Activated naive CD8-positive, alpha-beta T cell (primary cell): ENCODE data around the gene FETUB.

Experiments used
- H3K27ac Mint-ChIP-seq: one replicate; pipeline ENCODE4 v1.8.0; 2021; ENCODE audit warnings: mixed read lengths
- H3K27me3 Mint-ChIP-seq: one replicate; pipeline ENCODE4 v1.8.0; 2021; ENCODE audit warnings: mixed read lengths
- H3K36me3 Mint-ChIP-seq: one replicate; pipeline ENCODE4 v1.8.0; 2021; ENCODE audit warnings: mixed read lengths
- H3K4me1 Mint-ChIP-seq: one replicate; pipeline ENCODE4 v1.8.0; 2021; ENCODE audit warnings: low read depth, mixed read lengths
- H3K4me3 Mint-ChIP-seq: one replicate; pipeline ENCODE4 v1.8.0; 2021; ENCODE audit warnings: mild to moderate bottlenecking, mixed read lengths
- H3K9me3 Mint-ChIP-seq: one replicate; pipeline ENCODE4 v1.8.0; 2021; ENCODE audit warnings: low read depth, mixed read lengths

The FETUB gene, protein sequence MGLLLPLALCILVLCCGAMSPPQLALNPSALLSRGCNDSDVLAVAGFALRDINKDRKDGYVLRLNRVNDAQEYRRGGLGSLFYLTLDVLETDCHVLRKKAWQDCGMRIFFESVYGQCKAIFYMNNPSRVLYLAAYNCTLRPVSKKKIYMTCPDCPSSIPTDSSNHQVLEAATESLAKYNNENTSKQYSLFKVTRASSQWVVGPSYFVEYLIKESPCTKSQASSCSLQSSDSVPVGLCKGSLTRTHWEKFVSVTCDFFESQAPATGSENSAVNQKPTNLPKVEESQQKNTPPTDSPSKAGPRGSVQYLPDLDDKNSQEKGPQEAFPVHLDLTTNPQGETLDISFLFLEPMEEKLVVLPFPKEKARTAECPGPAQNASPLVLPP

DNA sequence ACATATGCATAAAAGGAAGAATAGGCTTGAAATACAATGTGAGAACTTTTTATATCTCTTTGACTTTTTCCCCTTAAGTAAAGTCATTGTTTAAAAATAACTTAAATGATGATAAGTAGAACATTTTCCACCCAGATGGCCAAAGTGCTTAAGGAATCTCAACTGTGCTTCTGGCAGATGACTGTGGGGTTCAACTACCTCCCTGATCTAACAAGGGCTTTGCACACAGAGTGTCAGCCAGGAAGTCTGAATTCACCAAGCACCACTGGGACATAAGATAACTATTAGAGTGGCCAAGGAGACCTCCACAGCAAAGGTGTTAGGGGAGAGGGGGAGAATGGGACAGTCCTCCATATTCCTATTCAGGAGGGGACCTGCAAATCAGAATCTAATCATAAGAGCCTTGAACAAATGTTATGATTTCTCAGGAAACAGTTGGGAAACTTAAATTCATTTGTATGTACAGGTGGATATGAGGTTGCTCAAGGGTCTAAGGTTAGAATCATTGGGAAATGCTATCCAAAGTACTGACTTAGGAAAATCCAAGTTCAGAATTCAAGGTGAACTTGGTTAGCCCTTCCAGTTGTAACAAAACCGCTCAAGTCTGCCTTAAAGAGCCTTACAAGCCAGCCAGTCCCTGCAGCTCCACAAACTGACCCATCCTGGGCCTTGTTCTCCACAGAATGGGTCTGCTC, at the start of gene FETUB:
FETUB (plus strand) TSS at position 622 of the 695 bp plus-strand sequence; CDS start at position 684, 62 bp downstream.
- Mint-ChIP-seq H3K4me1 (peaks cover 23% of the 10 kb centered on the region), H3K9me3 (no peaks in the 10 kb centered on the region), H3K27ac (no peak within 1 kb of the TSS), H3K36me3 (no peaks in the 10 kb centered on the region), H3K4me3 (no peak within 1 kb of the TSS), H3K27me3 (peaks cover 3% of the 10 kb centered on the region)

DNA sequence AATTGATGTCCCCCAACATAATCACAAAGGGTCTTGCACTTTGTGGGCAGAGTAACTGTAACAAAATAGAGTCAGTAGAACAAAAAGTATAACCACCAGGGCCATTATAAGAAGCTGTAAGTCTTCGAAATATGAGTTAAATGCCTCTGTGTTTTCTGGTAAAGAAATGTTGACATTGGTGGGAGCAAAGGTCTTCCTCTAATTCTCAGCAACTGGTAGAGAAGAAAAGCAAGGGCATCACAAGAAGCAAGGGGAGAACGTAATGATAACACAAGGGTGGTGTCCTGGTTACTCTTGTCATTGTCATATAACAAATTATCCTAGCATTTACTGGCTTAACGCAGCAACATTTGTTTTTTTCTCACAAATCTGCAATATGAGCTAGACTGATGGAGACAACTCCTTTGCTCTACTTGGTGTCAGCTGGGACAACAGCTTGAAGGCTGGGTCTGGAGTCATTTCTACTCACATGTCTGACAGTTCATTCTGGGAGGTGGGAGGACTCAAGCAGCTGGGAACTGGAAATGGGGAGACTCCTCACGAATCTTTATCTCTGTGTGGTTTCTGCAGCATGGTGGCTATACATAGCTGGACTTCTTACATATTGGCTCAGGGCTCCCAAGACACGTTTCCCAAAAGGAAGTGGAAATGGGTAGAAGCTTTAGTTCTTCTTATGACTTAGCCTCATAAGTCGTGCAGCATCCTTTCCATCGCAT, 49.5 kb upstream of the FETUB start:
- peak overlapping the region; percentile 9 for H3K27ac Mint-ChIP-seq

DNA sequence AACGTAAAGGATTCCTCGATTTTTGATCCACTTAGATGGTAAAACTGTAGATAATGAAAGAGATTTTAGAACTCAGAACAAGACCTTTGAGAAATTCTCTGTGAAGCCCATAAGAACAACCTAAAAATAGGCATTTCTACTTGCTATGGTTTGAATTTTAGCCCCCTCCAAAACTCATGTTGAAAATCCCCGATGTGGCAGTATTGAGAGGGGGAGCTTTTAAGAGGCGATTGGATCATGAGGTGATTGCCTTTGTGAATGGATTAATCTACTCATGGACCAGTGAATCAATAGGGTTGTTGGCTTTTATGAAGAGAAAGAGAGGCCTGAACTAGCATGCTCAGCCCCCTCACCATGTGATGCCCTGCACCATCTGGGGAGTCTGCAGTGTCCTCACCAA, 47.5 kb upstream of the FETUB start:
- peaks cover 22% of the 10 kb centered on the region for H3K4me1 Mint-ChIP-seq
- no peaks in the 10 kb centered on the region for H3K9me3 Mint-ChIP-seq
- H3K36me3 Mint-ChIP-seq, result no peaks in the 10 kb centered on the region
- H3K27me3 Mint-ChIP-seq, result peaks cover 2% of the 10 kb centered on the region
- no peak overlapping the region for H3K27ac Mint-ChIP-seq
- H3K4me3 Mint-ChIP-seq, result no peak overlapping the region

More for the DNA sequence above, 49.5 kb upstream of the FETUB start:
- Mint-ChIP-seq H3K36me3 (no peaks in the 10 kb centered on the region), H3K9me3 (no peaks in the 10 kb centered on the region), H3K27me3 (peaks cover 2% of the 10 kb centered on the region), H3K4me3 (no peak overlapping the region), H3K4me1 (peaks cover 22% of the 10 kb centered on the region)

GRCh38 chr3:186593862-186594261, 46.3 kb upstream of the FETUB start:
- H3K27me3 Mint-ChIP-seq, result peaks cover 2% of the 10 kb centered on the region
- no peaks in the 10 kb centered on the region for H3K9me3 Mint-ChIP-seq
- H3K27ac Mint-ChIP-seq, result no peak overlapping the region
- no peak overlapping the region for H3K4me3 Mint-ChIP-seq
- peaks cover 16% of the 10 kb centered on the region for H3K4me1 Mint-ChIP-seq
- H3K36me3 Mint-ChIP-seq, result no peaks in the 10 kb centered on the region

- Mint-ChIP-seq H3K27me3 (peaks cover 2% of the 10 kb centered on the region), H3K9me3 (no peaks in the 10 kb centered on the region), H3K27ac (no peak overlapping the region), H3K4me1 (peaks cover 14% of the 10 kb centered on the region), H3K4me3 (no peak overlapping the region), H3K36me3 (no peaks in the 10 kb centered on the region)
Observed at GRCh38 chr3:186594591-186595113, 45.5 kb upstream of the FETUB start.

DNA sequence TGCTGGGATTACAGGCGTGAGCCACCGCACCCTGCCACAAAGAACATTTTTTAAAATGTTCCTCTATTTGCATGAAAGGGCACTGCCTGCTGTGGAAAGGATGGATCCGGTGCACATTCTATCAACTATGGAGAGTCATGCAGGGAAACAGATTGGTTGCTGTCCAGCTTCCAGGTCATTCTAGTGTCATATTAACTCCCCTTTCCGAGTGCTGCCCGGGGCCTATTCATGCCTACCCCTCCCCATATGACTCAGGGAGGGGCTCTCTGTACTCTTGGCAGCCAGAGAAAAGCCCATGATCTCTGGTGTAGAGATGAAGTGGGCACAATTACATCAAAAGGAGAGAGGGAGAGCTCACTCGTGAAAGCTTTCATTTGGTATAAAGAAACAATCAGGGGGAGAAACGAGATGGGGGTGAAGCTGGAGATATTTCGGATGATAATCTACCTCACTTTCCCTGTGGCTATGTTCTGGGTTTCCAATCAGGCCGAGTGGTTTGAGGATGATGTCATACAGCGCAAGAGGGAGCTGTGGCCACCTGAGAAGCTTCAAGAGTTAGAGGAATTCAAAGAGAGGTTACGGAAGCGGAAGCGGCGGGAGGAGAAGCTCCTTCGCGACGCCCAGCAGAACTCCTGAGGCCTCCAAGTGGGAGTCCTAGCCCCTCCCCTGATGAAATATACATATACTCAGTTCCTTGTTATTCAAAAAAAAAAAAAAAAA, 43.5 kb upstream of the FETUB start:
- H3K4me3 Mint-ChIP-seq, result no peak overlapping the region

GRCh38 chr3:186598108-186598784, 42.0 kb upstream of the FETUB start:
- H3K4me3 Mint-ChIP-seq, result no peak overlapping the region

More for the DNA sequence above, 43.5 kb upstream of the FETUB start:
- Mint-ChIP-seq H3K4me1 (no peaks in the 10 kb centered on the region), H3K9me3 (no peaks in the 10 kb centered on the region), H3K27ac (no peak overlapping the region), H3K27me3 (peaks cover 2% of the 10 kb centered on the region), H3K36me3 (no peaks in the 10 kb centered on the region)

DNA sequence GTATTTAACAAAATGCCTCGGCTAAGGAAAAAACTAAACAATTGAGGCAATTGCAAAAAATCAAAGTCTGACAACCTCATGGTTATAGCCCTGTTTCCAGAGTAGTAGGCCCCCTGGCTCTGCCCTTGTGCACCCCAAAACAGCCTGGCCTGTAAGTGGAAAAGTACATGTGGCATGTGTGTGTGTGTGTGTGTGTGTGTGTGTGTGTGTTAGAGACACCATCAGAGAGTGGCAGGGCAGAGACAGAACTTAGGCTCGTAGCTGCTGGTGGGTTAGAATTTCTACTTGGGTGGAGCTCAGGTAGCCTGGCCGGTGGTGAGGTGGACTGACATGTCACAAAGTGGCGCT, 41.4 kb upstream of the FETUB start:
- no peaks in the 10 kb centered on the region for H3K9me3 Mint-ChIP-seq
- H3K27me3 Mint-ChIP-seq, result peaks cover 2% of the 10 kb centered on the region
- no peaks in the 10 kb centered on the region for H3K4me1 Mint-ChIP-seq
- H3K27ac Mint-ChIP-seq, result no peak overlapping the region
- H3K4me3 Mint-ChIP-seq, result no peak overlapping the region
- H3K36me3 Mint-ChIP-seq, result no peaks in the 10 kb centered on the region

More at GRCh38 chr3:186598108-186598784, 42.0 kb upstream of the FETUB start:
- no peaks in the 10 kb centered on the region for H3K9me3 Mint-ChIP-seq
- H3K27ac Mint-ChIP-seq, result no peak overlapping the region
- H3K4me1 Mint-ChIP-seq, result no peaks in the 10 kb centered on the region
- no peaks in the 10 kb centered on the region for H3K36me3 Mint-ChIP-seq
- peaks cover 2% of the 10 kb centered on the region for H3K27me3 Mint-ChIP-seq

DNA sequence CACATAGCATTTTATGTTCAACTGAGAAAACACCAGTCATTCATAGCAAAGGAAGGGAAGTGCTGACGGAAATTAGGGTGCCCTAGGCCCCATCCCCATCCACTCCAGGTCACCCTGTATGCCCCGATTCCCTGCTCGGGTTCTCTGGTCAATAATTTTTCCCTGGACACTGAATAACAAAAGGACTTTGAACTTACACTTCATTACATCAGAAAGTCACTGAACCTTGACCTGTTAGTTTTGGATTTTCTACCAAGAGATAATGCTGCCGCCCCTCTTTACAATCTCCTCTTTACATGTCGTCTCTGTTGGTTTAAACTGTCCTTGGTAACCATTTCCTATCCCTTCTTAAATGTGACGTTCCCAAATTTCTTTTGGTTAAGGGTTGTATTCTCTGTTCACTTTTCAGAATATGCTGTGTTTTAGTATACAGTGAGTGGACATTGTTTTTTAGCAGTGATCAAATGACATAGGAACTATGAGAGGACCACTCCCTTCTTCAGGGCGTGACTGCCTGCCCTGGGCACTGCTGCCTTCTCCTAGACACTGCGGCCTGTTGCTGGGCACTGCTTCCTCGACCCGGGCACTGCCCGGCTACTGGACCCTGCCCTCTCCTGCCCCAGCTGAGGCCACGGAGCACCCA, 40.9 kb upstream of the FETUB start:
- Mint-ChIP-seq H3K9me3 (no peaks in the 10 kb centered on the region), H3K4me1 (no peaks in the 10 kb centered on the region), H3K36me3 (no peaks in the 10 kb centered on the region), H3K27me3 (peaks cover 2% of the 10 kb centered on the region), H3K27ac (no peak overlapping the region), H3K4me3 (no peak overlapping the region)

DNA sequence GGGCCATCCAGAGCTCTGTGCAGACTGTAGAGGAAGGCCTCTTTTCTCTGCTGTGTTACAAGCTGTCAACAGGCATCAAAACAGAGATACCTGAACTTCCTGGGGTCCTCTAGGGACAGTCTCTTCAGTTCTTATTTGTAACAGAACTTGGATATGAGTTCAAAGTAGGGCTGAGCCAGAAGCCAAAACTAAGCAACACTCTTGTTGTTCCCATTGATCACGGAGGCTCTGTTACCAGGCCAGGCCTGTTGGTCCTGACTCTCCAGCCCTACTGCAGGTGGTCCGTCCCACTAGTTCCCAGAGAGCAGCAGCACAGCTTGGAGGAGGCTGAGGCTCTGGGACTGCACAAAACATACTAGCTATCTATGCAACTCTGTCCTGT, 40.4 kb upstream of the FETUB start:
- Mint-ChIP-seq H3K4me1 (no peaks in the 10 kb centered on the region), H3K27ac (no peak overlapping the region), H3K9me3 (no peaks in the 10 kb centered on the region), H3K36me3 (no peaks in the 10 kb centered on the region), H3K27me3 (peaks cover 2% of the 10 kb centered on the region), H3K4me3 (no peak overlapping the region)

DNA sequence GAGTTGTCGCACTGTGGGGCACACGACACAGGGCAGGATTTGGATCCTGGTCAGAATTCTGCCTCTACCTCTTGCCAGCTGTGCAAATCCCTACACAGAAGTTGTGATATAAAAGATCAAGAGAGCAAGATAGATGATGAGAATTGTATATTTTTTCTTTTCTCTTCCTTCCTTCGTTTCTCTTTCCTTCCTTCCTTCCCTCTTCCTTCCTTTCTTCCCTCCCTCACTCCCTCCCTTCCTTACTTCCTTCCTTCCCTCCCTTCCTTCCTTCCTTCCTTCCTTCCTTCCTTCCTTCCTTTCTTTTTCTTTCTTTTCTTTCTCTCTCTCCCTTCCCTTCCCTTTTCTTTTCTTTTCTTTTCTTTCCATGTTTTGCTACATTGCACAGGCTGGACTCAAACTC, 39.3 kb upstream of the FETUB start:
- no peak overlapping the region for H3K27ac Mint-ChIP-seq
- no peaks in the 10 kb centered on the region for H3K36me3 Mint-ChIP-seq

GRCh38 chr3:186603159-186603558, 37.0 kb upstream of the FETUB start:
- Mint-ChIP-seq H3K27me3 (no peaks in the 10 kb centered on the region), H3K9me3 (no peaks in the 10 kb centered on the region), H3K4me3 (no peak overlapping the region), H3K36me3 (no peaks in the 10 kb centered on the region), H3K4me1 (no peaks in the 10 kb centered on the region), H3K27ac (no peak overlapping the region)

More for the DNA sequence above, 39.3 kb upstream of the FETUB start:
- H3K4me3 Mint-ChIP-seq, result no peak overlapping the region
- no peaks in the 10 kb centered on the region for H3K4me1 Mint-ChIP-seq
- H3K27me3 Mint-ChIP-seq, result no peaks in the 10 kb centered on the region
- H3K9me3 Mint-ChIP-seq, result no peaks in the 10 kb centered on the region

DNA sequence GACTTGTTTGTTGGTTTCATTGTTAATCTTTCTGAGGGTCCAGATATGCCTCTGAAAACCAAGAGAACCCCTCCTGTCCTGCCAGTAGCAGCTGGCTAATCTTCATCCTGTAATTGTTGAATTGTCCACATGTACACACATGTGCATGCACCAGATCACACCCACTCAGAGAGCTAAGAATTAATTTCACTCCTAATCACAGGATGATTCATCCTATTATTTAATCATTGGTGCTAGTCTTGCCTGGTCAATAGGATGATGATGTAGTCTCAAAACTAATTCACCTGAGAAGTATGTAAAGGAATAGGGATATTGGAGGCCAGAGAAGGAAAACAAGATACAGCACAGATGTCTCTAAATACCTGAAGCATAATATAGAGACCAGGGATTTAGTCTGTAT, 35.1 kb upstream of the FETUB start:
- no peaks in the 10 kb centered on the region for H3K27me3 Mint-ChIP-seq
- no peaks in the 10 kb centered on the region for H3K4me1 Mint-ChIP-seq
- no peaks in the 10 kb centered on the region for H3K36me3 Mint-ChIP-seq
- H3K4me3 Mint-ChIP-seq, result no peak overlapping the region
- no peak overlapping the region for H3K27ac Mint-ChIP-seq
- no peaks in the 10 kb centered on the region for H3K9me3 Mint-ChIP-seq
